Upper lobe of left lung (tissue), 4 donors: Measurements from ENCODE around the gene CAMTA2.

Experiments used
- CTCF ChIP-seq, 6 experiments: fragments of 450-650 bp in 4 of 6; fragments of 200-600 bp in 2 of 6; sonication (generic) in 2 of 6; IDR thresholded peaks; one replicate each; pipeline ENCODE4 v1.5.1; 2016 to 2019; ENCODE audit warnings: antibody characterized with exemption in 6 of 6
- EP300 ChIP-seq, 4 donors: sonication (generic); formaldehyde crosslinking; IDR thresholded peaks; one replicate each; pipeline ENCODE4 v1.5.1; 2017; ENCODE audit warnings: antibody characterized with exemption in 4 of 4, control low read depth in 2 of 4
- POLR2A ChIP-seq, 4 donors: fragments of 450-650 bp; IDR thresholded peaks; one replicate each; pipeline ENCODE4 v1.5.1; 2016 to 2017; ENCODE audit warnings: antibody characterized with exemption in 4 of 4, mild to moderate bottlenecking in 2 of 4
- POLR2AphosphoS5 ChIP-seq, 2 donors: sonication (generic); formaldehyde crosslinking; IDR thresholded peaks; one replicate each; pipeline ENCODE4 v1.5.1; 2017; ENCODE audit warnings: antibody characterized with exemption in 2 of 2

GRCh38 chr17:4932756-4933155 is 54.7 kb downstream of the CAMTA2 start:
- TF ChIP-seq CTCF (IDR thresholded peaks at IDR 0.05) (no peak), POLR2A (IDR thresholded peaks at IDR 0.05) (no peak), POLR2AphosphoS5 (IDR thresholded peaks at IDR 0.05) (no peak), EP300 (IDR thresholded peaks at IDR 0.05) (no peak)
